ENCODE measurements around the gene LSAMP. TPM values are rescaled to one million over a fixed set of nuclear protein-coding genes. Genes with fewer than 3 reads are reported as not detected.

The LSAMP gene
- total and polyA plus RNA-seq, 2 experiments from 2014 or later: 2.0 to 2.9 TPM

DNA sequence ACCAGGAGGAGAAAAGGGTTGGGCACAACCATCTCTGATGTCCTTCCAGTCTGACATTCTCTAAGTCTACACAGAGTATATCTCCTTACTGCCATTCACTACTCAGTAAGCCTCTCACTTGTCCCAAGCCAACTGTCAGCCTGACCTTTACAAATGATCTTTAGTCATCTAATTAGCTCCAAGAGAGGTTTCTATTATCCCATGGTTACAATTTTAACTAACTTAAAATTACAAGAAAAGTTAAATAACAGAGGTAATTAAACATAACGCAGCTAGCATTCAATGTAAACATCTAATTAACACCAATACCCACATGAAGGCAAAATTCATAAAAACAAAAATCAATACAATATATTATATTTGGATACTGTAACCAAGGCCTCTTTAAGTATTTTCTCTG lies 126.9 kb downstream of the LSAMP start (continued):
- no peak for TF ChIP-seq ZNF462 (CRISPR knock-in tag; IDR thresholded peaks at IDR 0.05)
- TF ChIP-seq JUNB (IDR thresholded peaks at IDR 0.05; ENCODE audit: unreplicated experiment): no peak
- TF ChIP-seq EZH2 (IDR thresholded peaks at IDR 0.05; ENCODE audit: low read depth, unreplicated experiment): no peak

- H3K36me3 ChIP-seq (ENCODE audit: insufficient read depth): no peaks in the 10 kb centered on the region
- no peaks in the 10 kb centered on the region for H3K27me3 ChIP-seq (ENCODE audit: insufficient read depth)
- no peak for ATAC-seq
- no peaks in the 10 kb centered on the region for H3K9me2 ChIP-seq (ENCODE audit: insufficient read depth)
- H3K4me2 ChIP-seq: no peak overlapping the region
- Mint-ChIP-seq H3K27me3 (ENCODE audit: insufficient read depth, low read depth, poor library complexity) (no peaks in the 10 kb centered on the region), H3K36me3 (ENCODE audit: low read depth) (no peaks in the 10 kb centered on the region), H3K27ac (no peak overlapping the region), H3K4me1 (peaks cover 7% of the 10 kb centered on the region; the same call in 2 of the 3 replicates), H3K4me3 (no peak overlapping the region), H3K9me3 (no peaks in the 10 kb centered on the region)
- peaks cover 15% of the 10 kb centered on the region; the same call in 1 of the 2 replicates for H3K4me1 ChIP-seq (ENCODE audit: insufficient read depth)
- H3F3A ChIP-seq (replicated peaks; ENCODE audit: low read depth): no peaks in the 10 kb centered on the region
- no peak overlapping the region for H3K4me3 ChIP-seq
- H3K79me2 ChIP-seq (replicated peaks; ENCODE audit: insufficient read depth): no peaks in the 10 kb centered on the region
- no peak for DNase-seq (ENCODE audit: low spot score)
- H4K20me1 ChIP-seq (replicated peaks; ENCODE audit: insufficient read depth): no peaks in the 10 kb centered on the region
- no peak overlapping the region for H3K27ac ChIP-seq (ENCODE audit: low read depth)
- H2AFZ ChIP-seq: no peak overlapping the region
- no peak for TF ChIP-seq POLR2AphosphoS5 (IDR thresholded peaks at IDR 0.05; ENCODE audit: low read depth)
- TF ChIP-seq, protein P1, sequence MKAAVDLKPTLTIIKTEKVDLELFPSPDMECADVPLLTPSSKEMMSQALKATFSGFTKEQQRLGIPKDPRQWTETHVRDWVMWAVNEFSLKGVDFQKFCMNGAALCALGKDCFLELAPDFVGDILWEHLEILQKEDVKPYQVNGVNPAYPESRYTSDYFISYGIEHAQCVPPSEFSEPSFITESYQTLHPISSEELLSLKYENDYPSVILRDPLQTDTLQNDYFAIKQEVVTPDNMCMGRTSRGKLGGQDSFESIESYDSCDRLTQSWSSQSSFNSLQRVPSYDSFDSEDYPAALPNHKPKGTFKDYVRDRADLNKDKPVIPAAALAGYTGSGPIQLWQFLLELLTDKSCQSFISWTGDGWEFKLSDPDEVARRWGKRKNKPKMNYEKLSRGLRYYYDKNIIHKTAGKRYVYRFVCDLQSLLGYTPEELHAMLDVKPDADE (IDR thresholded peaks at IDR 0.05): no peak
- no peak for TF ChIP-seq NANOG (IDR thresholded peaks at IDR 0.05; ENCODE audit: borderline replicate concordance)
- TF ChIP-seq JUNB (IDR thresholded peaks at IDR 0.05; ENCODE audit: unreplicated experiment): no peak
- TF ChIP-seq ZNF331 (CRISPR knock-in tag; IDR thresholded peaks at IDR 0.05; ENCODE audit: low read depth): no peak
- TF ChIP-seq EZH2 (IDR thresholded peaks at IDR 0.05; ENCODE audit: low read depth, unreplicated experiment): no peak
- TF ChIP-seq REST (IDR thresholded peaks at IDR 0.05; ENCODE audit: unreplicated experiment): no peak
- TF ChIP-seq EZH2phosphoT487 (IDR thresholded peaks at IDR 0.05; ENCODE audit: unreplicated experiment): no peak
- TF ChIP-seq STAT1 (IDR thresholded peaks at IDR 0.05; ENCODE audit: unreplicated experiment): no peak
- no peak for TF ChIP-seq ZNF114 (CRISPR knock-in tag; IDR thresholded peaks at IDR 0.05)
- TF ChIP-seq, protein P2, sequence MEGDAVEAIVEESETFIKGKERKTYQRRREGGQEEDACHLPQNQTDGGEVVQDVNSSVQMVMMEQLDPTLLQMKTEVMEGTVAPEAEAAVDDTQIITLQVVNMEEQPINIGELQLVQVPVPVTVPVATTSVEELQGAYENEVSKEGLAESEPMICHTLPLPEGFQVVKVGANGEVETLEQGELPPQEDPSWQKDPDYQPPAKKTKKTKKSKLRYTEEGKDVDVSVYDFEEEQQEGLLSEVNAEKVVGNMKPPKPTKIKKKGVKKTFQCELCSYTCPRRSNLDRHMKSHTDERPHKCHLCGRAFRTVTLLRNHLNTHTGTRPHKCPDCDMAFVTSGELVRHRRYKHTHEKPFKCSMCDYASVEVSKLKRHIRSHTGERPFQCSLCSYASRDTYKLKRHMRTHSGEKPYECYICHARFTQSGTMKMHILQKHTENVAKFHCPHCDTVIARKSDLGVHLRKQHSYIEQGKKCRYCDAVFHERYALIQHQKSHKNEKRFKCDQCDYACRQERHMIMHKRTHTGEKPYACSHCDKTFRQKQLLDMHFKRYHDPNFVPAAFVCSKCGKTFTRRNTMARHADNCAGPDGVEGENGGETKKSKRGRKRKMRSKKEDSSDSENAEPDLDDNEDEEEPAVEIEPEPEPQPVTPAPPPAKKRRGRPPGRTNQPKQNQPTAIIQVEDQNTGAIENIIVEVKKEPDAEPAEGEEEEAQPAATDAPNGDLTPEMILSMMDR (conservative IDR thresholded peaks at IDR 0.05; ENCODE audit: low read depth in 2 of 2): no peak
- TF ChIP-seq CREB1 (CRISPR knock-in tag; IDR thresholded peaks at IDR 0.05; ENCODE audit: low read depth): no peak
Measured at GRCh38 chr3:116316771-116317170, 128.5 kb downstream of the LSAMP start.
